HG02610 (cell line): ENCODE results near the gene MCRS1.
"Not testable (repeated sequence)": the region's sequence is repeated elsewhere in the genome, so short reads cannot be mapped to it uniquely, and the experiment has no call there.

Source experiments
- ATAC-seq: cut with Tn5 transposase; IDR thresholded peaks from one replicate; pipeline ENCODE4 v1.9.1; 2021; ENCODE audit warnings: mild to moderate bottlenecking, moderate library complexity; ENCODE audit not compliant: unreplicated experiment

MCRS1 gene

GRCh38 chr12:49567611-49568441 is at the start of gene MCRS1:
MCRS1 (minus strand) TSS chr12:49568142; CDS start chr12:49566731, 1,411 bp downstream.
- ATAC-seq, result peak; percentile 83

GRCh38 chr12:49616533-49617219 is 48.7 kb upstream of the MCRS1 start:
- no peak for ATAC-seq

- no peak for ATAC-seq
Observed at GRCh38 chr12:49615725-49616124, 47.8 kb upstream of the MCRS1 start.

GRCh38 chr12:49612210-49612609 is 44.3 kb upstream of the MCRS1 start:
- ATAC-seq, result no peak

DNA sequence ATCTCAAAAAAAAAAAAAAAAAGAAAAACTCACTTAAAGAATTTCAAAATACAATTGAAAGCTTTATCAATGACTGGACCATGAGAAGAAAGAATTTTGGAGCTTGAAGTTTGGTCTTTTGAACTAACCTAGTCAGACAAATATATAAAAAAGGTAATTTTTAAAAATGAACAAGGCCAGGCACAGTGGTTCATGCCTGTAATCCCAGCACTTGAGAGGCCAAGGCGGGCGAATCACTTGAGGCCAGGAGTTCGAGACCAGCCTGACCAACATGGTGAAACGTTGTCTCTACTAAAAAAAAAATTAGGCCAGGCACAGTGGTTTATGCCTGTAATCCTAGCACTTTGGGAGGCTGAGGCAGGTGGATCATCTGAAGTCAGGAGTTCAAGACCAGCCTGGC is 42.8 kb upstream of the MCRS1 start:
- ATAC-seq, result not testable (repeated sequence)

GRCh38 chr12:49609875-49610154 is 41.9 kb upstream of the MCRS1 start:
- no peak for ATAC-seq

- ATAC-seq, result no peak
Observed at GRCh38 chr12:49609059-49609874, 41.3 kb upstream of the MCRS1 start.

- ATAC-seq, result not testable (repeated sequence)
Observed at GRCh38 chr12:49605539-49605938, 37.6 kb upstream of the MCRS1 start, which contains the start of gene FAM186B. FAM186B (minus strand) TSS chr12:49605639; CDS start chr12:49605477, 162 bp downstream.

- ATAC-seq, result no peak
Observed at GRCh38 chr12:49604856-49605255, 36.9 kb upstream of the MCRS1 start.

DNA sequence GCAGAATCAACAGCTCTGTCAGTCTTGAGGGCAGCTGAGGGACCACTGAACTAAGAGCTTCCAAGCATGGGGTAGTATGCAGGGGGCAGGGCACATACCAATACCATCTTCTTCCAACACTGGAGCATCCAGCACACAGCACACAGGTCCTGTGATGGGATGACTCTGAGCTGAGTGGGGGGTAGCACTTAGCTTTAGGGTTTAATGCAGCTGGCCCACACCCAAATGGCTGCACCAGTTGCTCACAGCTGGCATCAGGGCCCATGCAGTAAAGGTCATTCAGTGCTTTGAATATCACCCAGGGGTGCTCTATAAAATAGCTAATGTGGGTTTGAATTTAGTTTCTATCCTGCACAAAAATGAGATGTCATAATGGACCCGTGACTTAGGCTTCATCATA is 35.8 kb upstream of the MCRS1 start:
- ATAC-seq, result no peak

GRCh38 chr12:49599961-49600360 is 32.0 kb upstream of the MCRS1 start:
- no peak for ATAC-seq

DNA sequence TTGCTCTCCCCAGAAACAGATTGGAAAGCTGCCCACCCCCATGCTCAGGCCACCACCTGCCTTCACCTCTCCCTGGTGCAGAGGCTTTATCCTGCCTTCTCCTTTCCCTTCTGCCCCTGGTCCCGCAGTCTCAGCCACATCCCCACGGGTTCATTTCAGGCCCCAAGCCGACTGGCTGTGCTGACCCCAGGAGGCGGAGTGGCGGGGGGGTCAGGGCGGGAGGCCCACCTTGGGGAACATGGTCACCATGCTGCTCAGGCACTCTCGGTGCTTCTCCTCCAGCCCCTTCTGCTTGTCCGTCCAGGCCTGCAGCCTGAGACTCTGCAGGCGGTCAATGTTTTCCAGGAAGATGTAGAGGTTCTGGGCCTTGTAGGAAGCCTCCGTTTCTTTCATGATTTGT is 30.6 kb upstream of the MCRS1 start:
- no peak for ATAC-seq

- ATAC-seq, result no peak
Observed at GRCh38 chr12:49588721-49589516, 21.0 kb upstream of the MCRS1 start.

- no peak for ATAC-seq
Observed at GRCh38 chr12:49588281-49588680, 20.3 kb upstream of the MCRS1 start.

DNA sequence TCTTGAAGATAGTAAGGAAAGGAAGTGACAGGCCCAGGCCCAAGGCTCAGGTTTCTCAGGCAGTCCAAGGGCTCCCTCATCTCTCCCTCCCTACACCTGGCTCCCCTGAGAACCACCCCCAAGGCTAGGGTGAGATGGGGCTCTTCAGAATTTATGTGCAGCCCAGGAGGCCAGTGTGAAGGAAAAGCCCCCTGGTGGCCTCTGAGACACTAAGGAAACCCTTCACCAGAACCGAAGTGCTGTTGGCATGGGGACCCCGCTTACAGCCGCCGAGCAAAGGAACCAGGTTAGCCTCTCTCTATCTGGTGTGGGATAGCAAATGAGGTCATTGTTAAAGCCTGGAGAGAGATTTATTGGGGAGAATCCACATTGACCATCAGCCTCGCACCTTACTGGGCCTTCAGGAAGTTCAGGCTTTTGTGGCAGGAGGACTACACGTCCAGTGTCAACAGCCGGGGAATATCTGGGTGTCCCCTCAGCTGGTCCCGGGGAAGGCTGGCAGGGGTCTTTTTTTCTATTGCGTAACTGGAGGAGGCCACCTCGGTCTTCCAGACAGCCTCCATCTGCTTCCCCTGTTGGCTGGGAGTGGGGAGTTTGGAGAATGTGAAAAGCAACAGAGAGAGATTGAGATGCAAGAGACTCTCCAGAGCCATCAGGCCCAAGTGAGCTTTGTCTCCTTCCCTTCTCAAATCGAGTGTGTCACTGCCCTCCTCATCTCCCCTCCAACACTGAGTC is 19.4 kb upstream of the MCRS1 start:
- no peak for ATAC-seq

GRCh38 chr12:49585477-49586459 is 17.8 kb upstream of the MCRS1 start:
- no peak for ATAC-seq

GRCh38 chr12:49584591-49584990 is 16.6 kb upstream of the MCRS1 start:
- no peak for ATAC-seq

DNA sequence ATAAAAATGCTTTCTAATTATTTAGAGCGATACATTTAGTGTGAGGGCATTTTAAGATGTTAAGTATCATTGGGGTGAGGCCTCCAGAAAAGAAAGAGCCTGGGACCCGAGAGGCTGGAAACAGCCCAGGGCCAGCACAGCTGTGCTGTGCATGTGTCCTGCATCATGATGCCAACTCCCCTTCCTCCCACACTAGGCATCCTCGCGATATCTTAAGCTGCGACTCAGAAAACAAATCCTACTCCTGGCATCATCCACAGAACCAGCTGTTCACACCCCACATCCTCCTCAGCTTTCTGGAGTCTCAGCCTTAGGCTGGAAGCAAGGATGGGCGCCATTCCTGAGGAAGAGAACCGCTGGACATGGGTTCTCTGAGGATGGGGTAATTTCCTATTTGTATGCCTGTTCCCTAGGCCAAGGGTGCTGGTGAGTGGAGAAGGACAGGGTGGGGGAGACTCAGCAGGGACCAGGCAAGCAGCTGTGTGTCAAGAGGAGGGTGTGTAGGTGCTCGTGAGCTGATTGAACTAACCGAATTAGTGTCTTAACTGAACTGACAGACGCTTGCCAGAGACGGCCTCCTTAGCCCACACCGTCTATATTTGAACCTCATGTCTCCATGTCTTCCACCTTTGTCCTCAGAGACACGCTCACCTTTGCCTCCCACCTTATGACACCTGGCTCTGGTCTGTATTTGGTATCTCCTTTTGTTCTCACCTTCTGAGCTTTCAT is 15.6 kb upstream of the MCRS1 start:
- no peak for ATAC-seq
